Mucosa of gallbladder (tissue), 1 donor: ENCODE measurements around the gene HNRNPD. TPM values are rescaled to one million over a fixed set of nuclear protein-coding genes. Genes with fewer than 3 reads are reported as not detected.
"Not testable (repeated sequence)": the region's sequence is repeated elsewhere in the genome, so short reads cannot be mapped to it uniquely, and the experiment has no call there.

Source experiments
- DNase-seq: peaks from one replicate; pipeline ENCODE4 v3.0.0-alpha.2; 2020; ENCODE audit warnings: low spot score
- total RNA-seq: library from RNA; stranded (reverse); gene quantifications from one replicate; pipeline ENCODE4 v1.2.1, GENCODE V29; 2021
- donor health status: DM: no; HTN: no; CAD: no.

Gene HNRNPD
- total RNA-seq, 1 donor from 2014 or later, result 123 TPM

- peak; percentile 76 for DNase-seq
Measured at GRCh38 chr4:82372517-82373485, 990 bp downstream of the HNRNPD start.

DNA sequence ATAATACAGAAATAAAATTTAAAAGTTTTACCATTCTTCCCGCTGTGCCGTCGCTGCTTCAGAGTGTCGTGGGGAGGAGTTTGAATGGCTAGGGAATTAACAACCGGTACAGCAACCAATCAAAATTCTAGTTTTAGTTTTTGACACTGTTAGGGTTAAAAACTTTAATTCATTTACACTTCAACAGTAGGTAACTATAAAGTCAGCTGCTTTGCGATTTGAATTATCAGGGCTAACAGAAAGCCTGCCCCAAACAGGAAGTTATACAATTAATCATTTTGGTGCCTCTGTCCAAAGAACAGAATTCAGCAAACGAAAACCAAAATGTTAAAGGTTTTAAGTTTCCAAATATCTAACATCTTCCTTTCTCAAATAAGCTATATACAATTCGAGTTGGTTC is 2.3 kb downstream of the HNRNPD start:
- no peak for DNase-seq

GRCh38 chr4:82367438-82368097 is 6.2 kb downstream of the HNRNPD start:
- no peak for DNase-seq

DNA sequence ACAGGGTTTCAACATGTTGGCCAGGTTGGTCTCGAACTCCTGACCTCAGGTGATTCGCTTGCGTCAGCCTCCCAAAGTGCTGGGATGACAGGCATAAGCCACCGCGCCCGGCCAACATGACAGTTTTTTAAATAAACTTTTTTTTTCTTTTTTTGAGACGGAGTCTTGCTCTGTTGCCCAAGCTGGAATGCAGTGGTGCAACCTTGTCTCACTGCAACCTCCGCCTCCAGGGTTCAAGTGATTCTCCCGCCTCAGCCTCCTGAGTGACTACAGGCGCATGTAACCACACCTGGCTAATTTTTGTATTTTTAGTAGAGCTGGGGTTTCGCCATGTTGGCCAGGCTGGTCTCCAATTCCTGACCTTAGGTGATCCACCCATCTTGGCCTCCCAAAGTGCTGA is 7.4 kb downstream of the HNRNPD start:
- DNase-seq, result not testable (repeated sequence)

- no peak for DNase-seq
Measured at GRCh38 chr4:82363896-82364487, 9.8 kb downstream of the HNRNPD start.

DNA sequence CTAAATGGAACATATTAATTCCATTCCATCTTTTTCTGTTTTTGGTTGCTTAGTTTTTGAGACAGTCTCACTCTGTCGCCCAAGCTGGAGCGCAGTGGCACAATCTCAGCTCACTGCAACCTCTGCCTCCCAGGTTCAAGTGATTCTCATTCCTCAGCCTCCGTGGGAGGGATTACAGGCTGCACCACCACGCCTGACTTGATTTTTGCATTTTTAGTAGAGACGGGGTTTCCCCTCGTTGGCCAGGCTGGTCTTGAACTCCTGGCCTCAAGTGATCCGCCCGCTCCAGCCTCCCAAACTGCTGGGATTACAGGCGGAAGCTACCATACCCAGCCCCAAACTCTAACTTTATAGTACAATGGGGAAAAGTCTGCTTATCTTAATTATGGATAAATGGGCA is 11.2 kb downstream of the HNRNPD start:
- DNase-seq, result no peak

- no peak for DNase-seq
Measured at GRCh38 chr4:82360298-82361177, 13.3 kb downstream of the HNRNPD start.

DNA sequence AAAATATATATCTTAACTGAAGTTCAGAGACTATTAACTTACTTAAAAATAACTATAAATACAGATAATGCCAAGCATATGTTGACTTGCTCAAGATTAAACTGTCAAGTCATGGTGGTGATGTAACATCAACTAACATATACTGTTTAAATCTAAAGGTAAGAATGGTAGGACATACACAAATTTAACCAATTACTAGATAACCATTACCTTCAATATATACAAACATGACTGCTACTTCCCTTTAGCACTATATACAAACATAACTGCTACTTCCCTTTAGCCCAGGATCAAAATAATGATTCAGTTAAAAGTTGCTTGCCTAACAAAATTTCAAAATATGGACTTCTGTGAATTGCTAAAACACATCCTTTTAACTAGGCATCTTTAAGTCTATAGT is 14.9 kb downstream of the HNRNPD start:
- DNase-seq, result no peak

- DNase-seq, result no peak
Measured at GRCh38 chr4:82357640-82358039, 16.2 kb downstream of the HNRNPD start.

DNA sequence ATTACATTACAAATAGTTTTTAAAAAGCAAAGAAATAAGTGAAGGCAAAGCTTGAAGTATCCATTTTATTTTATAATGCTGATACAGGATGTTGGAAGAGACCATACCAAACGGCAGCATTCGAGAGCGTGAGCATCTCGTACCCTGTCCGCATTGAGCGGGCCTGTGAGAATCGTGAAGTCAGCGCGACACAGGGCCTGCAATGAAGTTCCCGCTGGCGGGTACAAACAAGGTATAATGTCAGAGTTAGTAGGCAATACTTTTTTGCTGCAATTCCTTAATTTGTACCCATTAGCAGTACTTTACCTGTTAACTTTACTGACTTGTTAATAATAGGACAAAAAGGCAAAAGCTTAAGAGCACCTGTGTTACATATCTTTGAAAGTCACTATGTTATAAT is 19.0 kb downstream of the HNRNPD start:
- no peak for DNase-seq

DNA sequence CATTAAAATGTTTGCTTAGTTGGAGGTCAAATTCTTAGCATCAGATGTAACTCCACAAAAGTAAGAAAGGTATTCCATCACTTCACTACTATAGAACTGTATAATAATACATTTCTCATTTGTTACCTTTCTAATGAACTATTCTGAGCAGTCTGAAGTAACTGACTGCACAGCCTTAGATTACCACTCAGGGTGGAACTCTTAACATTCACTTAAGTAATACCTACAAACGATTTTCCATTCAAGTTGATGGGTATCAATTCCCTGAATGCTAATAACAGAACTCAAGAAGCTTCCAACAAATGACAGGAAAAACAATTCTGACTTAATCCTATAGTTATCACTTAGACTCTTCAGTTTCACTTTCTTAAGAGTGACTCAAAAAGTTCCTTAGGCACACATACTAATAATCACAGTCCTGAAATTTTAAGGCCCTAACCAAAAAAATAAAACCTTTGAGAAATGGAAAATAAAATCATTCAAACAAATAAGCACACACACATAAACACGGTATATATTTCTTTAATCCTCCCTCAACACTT is 20.9 kb downstream of the HNRNPD start:
- DNase-seq, result no peak

- DNase-seq, result no peak
Measured at GRCh38 chr4:82352118-82352824, 21.5 kb downstream of the HNRNPD start.

DNA sequence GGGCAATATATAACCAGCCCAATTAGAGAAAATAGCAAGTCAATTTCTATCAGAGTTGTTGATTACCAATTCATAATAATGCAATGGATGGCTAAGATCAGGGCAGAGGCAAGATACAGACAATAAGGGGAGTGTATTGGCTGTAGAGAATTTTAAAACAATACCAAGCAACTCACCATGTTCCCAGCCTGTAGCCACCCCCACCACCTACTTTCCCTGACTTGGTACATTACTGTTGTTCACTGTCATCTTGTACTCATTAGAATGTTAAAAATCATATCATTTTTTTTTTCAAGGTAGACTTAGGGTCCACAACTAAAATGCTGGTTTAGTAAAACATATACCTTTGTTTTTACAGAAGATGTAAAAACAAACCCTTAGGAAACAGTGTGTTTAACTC is 27.7 kb downstream of the HNRNPD start:
- no peak for DNase-seq

DNA sequence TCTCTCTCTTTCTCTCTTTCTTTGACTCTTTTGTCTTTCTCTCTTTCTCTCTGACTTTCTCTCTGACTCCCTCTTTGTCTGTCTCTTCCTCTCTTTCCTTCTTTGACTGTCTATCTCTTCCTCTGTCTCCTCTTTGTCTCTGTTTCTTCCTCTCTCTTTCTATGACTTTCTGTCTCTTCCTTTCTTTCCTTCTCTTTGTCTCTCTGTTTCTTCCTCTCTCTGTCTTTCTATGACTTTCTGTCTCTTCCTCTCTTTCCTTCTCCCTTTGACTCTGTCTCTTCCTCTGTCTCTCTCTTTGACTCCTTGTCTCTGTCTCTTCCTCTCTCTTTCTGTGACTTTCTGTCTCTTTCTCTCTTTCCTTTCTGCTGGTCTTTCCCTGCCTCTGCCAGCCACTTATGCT is 38.7 kb downstream of the HNRNPD start:
- DNase-seq, result no peak

DNA sequence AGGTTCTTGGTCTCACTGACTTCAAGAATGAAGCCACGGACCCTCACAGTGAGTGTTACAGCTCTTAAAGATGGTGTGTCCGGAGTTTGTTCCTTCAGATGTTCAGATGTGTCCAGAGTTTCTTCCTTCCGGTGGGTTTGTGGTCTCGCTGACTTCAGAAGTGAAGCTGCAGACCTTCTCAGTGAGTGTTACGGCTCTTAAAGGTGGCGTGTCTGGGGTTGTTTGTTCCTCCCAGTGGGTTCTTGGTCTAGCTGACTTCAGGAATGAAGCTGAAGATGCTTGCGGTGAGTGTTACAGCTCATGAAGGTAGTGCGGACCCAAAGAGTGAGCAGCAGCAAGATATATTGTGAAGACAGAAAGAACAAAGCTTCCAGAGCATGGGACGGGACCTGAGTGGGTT is 40.1 kb downstream of the HNRNPD start:
- DNase-seq, result not testable (repeated sequence)

DNA sequence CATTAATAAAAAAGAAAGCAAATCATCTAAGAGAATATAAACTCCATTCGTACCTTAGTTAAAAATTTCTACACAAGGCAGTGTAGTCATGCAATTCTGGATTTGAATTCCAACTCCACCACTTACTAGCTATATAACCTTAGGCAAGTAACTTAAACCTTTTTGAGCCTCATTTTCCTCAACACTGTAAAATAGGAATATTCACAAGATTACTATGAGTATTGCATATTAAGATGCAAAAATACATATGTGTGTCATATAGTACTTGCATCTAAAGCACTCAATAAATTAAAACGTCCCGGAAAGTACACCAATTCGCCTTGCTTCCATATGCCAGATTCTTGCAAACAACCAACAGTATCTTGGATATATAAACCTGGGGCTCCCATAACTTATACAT is 42.0 kb downstream of the HNRNPD start:
- DNase-seq, result no peak

DNA sequence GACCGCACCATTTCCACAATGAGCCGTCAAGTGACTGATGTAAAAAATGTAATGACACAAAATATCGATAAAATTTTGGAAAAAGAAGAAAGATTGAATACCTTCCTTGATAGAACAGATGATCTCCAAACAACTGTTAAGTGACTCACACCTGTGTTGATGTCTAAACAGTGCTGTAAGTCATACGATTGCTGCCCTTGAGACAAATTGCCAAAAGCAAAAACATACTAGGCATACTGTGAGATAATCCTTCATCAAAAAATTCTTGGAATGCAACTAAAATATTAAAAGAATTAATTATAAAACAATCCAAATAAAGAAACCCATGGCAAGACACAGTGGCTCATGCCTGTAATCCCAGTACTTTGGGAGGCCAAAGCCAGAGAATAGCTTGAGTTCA is 53.4 kb downstream of the HNRNPD start:
- no peak for DNase-seq

DNA sequence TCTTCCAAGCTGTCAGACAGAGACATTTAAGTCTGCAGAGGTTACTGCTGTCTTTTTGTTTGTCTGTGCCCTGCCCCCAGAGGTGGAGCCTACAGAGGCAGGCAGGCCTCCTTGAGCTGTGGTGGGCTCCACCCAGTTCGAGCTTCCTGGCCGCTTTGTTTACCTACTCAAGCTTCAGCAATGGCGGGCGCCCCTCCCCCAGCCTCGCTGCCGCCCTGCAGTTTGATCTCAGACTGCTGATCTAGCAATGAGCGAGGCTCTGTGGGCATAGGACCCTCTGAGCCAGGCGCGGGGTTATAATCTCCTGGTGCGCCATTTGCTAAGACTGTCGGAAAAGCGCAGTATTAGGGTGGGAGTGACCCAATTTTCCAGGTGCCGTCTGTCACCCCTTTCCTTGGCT is 70.7 kb downstream of the HNRNPD start:
- not testable (repeated sequence) for DNase-seq
